ENCODE results near the gene CARMIL1.

Gene CARMIL1

GRCh38 chr6:25635886-25636317, 356.7 kb downstream of the CARMIL1 start:
- DNase-seq: no peak

- DNase-seq: peak; percentile 58 to 73
These were observed 358.0 kb downstream of the CARMIL1 start for GRCh38 chr6:25637211-25637610.

- DNase-seq: no peak
These were observed 358.8 kb downstream of the CARMIL1 start for GRCh38 chr6:25637960-25638434.

- DNase-seq: no peak
These were observed 360.5 kb downstream of the CARMIL1 start for GRCh38 chr6:25639653-25640052.

DNA sequence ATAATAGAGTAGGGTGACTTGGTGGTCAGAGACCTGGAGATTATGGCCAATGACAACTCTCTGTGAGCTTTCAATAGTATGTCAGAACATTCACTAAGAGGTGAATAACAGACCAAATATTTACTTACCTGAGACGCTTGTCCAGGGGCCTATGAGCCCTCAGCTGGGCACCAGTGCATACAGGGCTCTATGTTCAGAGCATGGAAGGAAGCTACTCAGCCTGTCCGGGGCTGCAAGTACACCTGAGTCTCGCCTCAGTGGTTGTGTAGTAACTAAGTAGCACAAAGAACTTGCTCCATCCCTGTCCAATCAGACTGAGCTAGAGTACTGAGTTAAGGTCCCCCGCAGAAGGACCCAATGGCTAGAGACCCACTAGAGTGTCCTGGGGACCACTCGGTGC, 361.3 kb downstream of the CARMIL1 start:
- no peak for DNase-seq

DNA sequence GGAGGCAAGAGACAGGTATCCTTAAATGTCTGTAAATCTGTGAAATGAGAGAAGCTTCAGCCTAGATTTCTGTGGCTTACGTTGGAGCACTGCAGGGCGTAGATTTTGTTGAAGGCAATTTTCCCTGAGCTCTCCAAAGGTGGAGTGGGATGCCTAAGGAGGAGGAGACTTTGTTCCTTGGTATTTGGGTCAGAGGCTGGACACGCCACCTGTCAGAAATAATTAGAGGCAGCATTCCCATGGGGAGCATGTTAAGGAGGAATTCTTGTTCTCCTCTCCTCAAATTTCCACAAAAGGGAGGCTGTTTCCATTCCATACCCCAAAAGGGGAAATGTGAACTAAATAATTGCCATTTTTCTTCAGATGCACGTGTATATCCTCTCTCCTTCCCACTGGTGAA, 361.7 kb downstream of the CARMIL1 start:
- DNase-seq: no peak

DNA sequence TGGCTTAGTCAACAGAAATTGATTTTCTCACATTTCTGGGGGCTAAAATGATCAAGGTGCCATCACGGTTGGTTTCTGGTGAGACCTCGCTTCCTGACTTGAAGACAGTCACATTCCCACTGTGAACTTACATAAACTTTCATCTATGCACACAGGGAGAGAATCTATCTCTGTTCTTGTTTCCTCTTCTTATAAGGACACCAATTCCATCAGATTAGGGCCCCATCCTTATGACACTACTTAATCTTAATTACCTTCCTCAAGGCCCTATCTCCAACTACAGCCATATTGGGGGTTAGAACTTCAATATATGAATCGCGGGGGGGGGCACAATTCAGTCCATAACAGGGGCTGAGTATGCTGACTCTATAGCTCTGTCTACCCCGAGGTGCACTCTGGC, 362.2 kb downstream of the CARMIL1 start:
- DNase-seq: no peak

DNA sequence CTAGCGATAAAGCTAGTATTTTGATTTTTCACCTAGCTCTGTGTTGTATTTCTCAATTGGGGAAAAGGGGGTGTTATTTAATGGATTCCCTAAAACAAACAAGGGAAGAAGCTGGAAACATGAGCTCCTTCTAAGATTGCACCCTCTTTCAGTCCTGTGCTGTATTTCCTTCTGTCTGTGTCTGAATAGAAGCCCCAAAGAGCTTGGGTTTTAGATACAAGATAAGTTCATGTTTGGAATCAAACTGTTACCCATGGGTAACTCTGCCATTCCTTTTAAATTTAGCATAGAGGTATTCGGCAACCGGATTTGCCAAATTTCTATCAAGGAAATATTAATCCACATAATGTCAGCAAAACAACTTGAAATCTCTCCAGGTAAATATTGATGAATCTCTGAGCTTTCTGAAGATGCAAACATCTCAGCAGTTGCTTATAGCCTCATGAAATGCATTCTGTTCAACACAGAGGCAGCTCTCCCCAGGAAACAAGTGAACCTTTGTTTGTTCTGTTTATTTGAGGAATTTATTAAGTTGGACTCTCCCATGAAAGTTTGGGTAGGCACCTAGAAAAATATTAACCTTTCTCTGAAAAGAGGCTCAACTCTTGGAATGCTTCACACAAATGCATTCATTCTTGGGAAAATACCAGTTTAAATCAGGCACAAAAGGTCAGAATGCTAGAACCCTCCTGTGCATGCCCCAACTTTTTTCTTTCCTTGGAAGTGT, 362.9 kb downstream of the CARMIL1 start:
- DNase-seq: no peak

- DNase-seq: no peak
These were observed 363.6 kb downstream of the CARMIL1 start for GRCh38 chr6:25642667-25643328.

GRCh38 chr6:25645916-25646315, 366.7 kb downstream of the CARMIL1 start:
- no peak for DNase-seq

DNA sequence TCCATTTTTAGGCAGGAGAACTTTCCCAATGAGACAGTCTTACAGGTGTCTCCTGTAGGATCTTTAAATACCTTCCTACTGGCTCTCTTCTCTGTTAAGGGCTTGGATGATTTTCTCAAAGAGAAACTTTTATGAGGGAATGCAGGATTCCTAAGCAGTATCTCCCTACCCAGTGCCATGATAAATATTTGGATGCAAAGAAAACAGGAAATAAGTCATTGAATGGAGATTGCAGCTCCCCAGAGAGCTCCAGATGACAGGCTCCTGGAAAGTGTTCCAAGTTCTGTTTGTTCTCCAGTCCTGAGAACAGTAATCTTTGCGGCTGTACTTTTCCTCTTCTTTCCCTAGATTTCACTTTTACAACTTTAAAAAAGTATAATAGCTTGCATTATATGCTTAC, 370.4 kb downstream of the CARMIL1 start:
- DNase-seq: no peak

DNA sequence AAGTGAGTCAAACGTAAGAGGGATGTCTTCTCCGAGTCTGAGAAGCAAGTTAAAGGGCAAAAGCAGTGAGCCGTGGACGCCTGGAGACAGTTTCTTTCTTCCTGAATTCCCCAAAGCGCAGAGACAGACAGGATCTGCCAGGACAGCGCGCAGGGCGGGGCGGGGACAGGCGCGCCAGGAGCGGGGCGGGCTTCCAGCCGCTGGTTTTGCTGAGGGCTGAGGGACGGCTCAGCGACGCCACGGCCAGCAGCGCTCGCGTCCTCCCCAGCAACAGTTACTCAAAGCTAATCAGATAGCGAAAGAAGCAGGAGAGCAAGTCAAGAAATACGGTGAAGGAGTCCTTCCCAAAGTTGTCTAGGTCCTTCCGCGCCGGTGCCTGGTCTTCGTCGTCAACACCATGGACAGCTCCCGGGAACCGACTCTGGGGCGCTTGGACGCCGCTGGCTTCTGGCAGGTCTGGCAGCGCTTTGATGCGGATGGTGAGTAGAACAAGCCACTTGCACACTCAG, 372.9 kb downstream of the CARMIL1 start, which contains the start of gene SCGN:
SCGN (plus strand) TSS at position 209 of the 509 bp plus-strand sequence; CDS start at position 398, 189 bp downstream.
- DNase-seq: no peak

GRCh38 chr6:25655723-25656122, 376.5 kb downstream of the CARMIL1 start:
- no peak for DNase-seq

- DNase-seq: no peak
These were observed 380.6 kb downstream of the CARMIL1 start for GRCh38 chr6:25659633-25660368.

DNA sequence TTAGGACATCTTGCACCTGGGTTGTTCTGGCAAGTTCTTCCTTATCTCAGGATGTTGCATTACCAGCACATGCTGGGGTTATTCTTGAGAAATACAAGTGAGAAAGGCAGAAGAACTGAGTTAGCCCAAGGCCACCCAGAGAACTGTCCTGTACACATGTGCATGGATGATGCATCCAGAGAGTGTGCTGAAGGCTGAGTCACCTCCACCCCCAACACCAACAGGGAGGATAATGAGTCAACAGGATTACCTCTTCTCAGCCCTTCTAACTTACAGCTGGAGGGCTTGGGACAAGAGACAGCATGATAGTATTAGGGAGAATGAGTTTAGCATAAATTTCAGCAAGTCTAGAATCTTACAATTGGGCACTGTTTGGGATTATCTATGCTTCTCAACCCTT, 381.3 kb downstream of the CARMIL1 start:
- DNase-seq: no peak

- no peak for DNase-seq
These were observed 382.1 kb downstream of the CARMIL1 start for GRCh38 chr6:25661129-25661779.

DNA sequence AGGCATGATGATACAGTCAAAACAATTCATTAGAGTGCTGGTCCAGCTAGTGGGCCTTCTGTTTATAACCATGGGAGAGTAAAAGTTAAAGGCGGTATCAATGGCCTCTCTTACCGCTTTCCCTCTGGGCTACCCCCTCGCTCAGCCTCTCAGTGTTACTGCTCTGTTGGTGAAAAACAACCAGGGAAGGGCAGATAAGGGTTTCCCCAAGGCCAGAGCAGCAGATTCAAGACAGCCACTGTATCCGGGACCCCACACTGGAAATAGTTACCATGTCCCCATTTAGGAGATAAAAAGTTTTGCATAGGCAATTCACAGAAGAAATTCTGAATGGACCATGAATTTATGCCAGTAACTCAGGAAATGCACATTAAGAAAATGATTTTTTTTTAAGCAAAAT, 386.3 kb downstream of the CARMIL1 start:
- DNase-seq: no peak

DNA sequence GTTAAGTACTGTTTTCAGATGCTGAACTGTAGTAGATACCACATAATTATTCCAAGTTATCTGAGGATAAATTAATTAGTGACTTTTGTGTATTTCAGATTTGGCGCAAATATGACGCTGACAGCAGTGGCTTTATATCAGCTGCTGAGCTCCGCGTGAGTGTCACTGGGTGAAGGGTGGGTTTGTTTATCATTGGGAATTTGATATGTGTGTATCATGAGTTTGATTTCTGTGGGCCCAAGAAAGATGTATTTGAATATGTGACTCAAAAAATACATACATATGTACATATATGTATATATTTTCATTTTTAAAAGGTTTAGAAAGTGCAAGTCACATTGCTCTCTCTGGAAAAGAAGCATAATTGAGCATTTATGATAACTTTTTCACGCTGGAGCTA, 390.2 kb downstream of the CARMIL1 start:
- DNase-seq: no peak
